Activated CD4-positive, alpha-beta T cell treated with anti-CD3 and anti-CD28 coated beads, Interleukin-2, amount 50 U/mL, for 24 hours (primary cell): ENCODE data around the gene RFC4.

Experiments used
- DNase-seq, 2 donors: peaks; one replicate each; pipeline ENCODE4 v3.0.0-alpha.2; 2020; ENCODE audit warnings: low read depth in 1 of 2, low spot score in 1 of 2

The RFC4 gene

GRCh38 chr3:186787642-186788481 is 18.4 kb downstream of the RFC4 start:
- no peak for DNase-seq

DNA sequence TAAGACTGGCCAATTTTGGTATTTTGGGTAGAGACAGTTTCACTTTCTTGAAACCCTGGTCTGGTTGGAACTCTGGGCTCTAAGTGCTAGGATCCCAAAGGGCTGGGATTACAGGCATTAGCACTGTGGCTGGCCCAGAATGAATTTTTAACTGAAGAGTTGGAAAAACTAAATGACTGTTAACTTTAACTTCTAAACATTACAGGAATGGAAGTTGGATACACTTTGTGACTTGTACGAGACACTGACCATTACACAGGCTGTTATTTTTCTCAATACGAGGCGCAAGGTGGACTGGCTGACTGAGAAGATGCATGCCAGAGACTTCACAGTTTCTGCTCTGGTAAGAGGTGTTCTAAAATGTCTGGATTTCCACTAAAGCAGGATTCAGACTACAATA is 19.4 kb downstream of the RFC4 start:
- DNase-seq: no peak

DNA sequence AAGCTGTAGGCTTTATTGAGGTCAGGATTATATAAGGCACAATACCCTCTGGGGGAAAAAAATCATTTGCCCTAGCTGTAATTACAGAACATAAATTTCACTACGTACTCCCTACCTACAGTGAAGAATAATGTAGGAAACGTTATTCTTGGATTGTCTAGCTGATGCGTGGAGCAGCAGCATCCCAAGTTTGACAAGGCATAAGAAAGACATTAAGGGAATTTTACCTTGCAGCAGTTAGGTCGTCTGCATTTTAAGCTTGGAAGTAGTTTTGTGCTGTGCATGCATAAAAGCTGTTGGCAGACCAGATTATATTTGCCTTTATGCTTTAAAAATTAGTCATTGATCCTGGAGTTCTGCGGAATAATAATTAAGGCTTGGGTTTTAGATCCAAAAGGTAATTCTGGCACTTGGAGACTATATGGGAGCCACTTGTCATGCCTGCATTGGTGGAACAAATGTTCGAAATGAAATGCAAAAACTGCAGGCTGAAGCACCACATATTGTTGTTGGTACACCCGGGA is 20.7 kb downstream of the RFC4 start:
- no peak for DNase-seq

DNA sequence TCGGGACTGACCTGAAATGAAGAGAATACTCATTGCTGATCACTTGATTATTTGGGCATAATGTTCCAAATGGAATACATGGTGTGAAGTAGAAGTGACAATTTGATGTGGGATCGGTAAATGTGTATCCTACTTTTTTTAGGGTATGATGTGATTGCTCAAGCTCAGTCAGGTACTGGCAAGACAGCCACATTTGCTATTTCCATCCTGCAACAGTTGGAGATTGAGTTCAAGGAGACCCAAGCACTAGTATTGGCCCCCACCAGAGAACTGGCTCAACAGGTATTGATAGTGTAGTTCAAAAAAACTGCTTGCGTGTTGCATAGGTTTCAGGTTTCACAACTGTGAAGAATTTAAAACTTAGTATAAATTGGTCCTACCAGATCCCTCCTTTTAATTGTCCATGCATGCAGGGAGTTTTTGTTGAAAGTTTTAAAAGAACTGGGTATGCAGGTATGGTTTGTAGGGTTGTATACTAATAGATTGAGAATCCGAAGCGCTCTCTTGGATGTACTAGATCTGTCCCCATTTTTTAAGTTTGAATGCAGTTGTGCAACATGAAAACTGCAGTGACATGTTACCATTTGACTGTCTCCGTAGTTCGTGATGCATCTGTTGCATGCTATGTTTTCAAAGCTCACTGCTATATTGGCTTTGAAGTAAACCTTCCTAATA is 21.3 kb downstream of the RFC4 start:
- DNase-seq: no peak

- peak in 1 of 2 donors; percentile 59 for DNase-seq
Measured at GRCh38 chr3:186783731-186784515, 22.4 kb downstream of the RFC4 start.

DNA sequence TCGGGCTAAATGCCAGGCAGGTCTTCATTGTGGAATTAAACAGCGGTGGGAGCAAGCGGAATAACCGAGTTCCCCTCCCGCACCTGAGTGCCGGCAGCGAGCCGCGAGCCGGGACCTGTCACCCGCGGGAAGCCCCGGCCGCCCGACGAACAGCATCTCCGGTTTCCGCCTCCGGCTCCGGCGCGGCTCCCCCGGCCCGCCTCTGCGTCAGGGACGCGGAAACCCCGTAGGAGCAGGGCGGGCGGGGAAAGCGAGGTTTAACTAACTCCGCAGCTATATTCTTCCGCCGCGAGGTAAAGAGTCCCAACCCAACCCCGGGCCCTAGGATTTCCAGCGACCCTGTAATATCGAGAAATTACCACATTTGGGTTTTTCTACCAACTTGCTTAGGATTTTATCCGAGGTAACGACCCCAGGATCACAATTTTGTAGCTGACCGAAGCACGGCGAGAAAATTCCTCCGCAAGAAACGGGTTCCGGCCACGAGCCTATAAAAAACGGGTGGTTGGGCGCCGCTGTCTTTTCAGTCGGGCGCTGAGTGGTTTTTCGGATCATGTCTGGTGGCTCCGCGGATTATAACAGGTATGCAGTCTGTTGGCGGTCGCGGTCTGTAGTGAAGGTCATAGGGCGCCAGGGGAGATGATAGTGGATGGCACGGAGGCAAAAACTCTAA is 23.1 kb downstream of the RFC4 start, which contains the start of gene EIF4A2:
TSS of gene EIF4A2 (plus strand) at position 520 of the 673 bp plus-strand sequence. CDS start at position 554, 34 bp downstream.
- peak; percentile 89 for DNase-seq

DNA sequence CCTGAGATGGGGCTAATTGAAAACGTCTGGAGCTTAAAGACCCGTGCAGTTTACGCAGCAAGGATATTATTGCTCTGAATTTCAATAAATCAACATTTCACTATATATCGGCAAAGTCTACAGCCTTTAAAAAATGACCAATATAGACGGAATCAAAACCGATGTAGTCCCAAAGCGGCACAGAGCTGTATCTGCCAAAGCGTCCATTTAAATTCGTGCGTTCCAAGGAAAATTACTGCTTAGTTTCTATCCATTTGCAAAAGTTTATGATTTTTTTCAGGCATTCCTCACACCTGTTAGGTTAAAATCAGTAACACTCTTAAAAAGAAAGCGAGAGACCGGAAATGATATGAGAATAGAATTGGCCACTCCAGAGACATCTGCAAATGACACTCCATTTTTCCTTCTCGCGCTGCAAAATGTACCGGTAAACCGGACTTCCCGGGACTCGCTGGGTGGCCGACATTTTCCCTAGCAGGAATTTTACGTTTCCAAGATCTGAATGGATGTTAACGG is 23.7 kb downstream of the RFC4 start:
- DNase-seq: no peak

DNA sequence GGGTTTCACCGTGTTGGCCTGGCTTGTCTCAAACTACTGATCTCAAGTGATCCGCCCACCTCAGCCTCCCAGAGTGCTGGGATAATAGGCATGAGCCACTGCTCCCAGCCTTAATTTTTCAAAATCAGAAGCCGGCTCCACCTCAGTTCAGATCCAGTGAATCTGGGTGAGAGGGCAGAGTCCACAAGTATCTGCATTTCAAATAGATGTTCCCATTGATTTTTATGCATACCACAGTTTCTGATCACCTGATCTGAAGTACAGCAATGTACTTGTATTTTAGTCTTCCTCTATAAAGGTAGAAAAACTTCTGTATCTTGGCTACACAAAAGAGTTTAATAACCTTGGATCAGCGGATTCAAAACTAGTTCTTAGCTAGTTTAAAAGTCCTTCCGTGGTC is 27.1 kb downstream of the RFC4 start:
- DNase-seq: no peak

DNA sequence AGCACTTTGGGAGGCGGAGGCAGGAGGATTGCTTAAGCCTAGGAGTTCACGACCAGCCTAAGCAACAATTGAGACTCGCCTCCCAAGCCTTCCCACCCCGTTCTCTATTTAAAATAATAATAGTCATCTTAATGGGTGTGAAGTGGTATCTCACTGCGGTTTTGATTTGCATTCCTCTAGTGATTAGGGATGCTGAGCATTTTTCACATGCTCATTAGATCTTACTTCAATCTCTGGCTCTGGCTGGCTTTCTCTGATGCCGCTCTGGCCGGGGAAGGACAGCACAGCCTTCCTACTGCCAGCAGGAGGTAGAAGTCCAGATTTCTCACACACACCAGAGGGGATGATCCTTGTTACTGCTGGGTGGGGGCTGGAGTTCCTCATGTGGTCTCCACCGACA is 30.3 kb downstream of the RFC4 start:
- no peak for DNase-seq

DNA sequence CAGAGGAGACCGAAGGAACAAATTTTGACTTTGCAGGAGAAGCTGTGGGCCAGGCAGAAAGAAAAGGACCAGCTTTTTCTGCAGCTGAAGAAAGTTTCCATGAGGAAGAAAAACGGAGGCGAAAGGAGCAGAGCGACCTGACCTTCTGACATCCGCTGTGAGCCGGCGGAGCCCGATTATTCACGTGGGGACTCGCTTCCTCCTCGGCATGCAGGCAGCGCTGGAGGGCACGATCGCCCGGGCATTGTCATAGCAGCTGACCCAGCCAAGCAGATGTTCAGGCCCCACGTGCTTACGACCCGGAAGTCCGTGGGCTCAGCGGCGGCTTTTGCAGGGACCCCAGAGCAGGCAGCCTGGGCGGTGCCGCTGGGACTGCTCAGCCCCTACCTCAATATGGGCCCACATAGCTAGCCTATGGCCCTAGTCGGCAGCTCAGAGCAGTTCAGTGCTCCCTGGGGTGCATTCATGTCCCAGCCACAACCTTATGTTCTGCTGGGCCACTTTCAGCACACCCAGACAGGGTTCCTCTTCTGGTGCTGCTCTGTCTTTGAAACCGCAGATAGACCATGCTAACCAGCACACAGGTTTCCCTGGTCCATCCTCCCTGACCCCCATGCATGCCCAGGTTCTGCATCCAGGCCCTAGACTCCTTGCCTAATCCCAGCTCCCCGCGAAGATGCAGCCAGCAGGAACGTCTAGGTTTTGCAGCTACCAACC is 33.4 kb downstream of the RFC4 start:
- DNase-seq: peak in 1 of 2 donors; percentile 43

DNA sequence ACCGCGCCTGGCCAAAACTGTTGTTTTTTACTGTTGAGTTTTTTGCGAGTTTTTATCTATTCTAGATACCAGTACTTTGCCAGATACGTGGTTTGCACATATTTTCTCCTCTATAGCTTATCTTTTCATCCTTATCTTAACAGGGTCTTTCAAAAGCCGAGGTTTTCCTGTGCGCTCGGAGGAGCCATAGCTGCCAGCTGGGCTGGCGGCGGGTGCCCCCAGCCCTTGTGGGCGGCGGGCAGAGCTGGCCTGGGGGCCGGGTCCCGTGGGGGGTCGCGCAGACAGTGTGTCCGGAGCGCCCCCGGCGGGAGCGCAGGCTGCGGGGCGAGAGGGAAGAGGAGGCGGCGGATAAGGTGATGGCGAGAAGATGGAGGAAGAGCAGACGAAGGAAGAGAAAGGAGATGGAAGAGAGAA is 34.0 kb downstream of the RFC4 start:
- no peak for DNase-seq

DNA sequence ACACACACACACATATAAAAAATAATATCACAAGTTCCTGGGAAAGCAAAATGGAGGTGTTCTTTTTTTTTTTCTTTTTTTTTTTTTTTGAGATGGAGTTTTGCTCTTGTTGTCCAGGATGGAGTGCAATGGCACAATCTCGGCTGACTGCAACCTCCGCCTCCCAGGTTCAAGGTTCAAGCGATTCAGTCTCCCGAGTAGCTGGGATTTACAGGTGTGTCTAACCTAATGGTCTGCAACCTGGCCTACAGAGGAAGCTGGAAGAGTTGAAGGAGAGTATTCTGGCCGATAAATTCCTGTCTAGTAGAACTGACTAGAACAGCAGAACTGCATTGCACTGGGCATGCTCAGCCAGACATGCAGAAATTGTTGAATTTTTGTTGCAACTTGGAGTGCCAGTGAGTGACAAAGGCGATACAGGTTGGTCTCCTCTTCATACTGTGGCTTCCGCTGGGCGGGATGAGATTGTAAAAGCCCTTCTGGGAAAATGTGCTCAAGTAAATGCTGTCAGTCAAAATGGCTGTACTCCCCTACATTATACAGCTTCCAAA is 45.3 kb downstream of the RFC4 start:
- no peak for DNase-seq

DNA sequence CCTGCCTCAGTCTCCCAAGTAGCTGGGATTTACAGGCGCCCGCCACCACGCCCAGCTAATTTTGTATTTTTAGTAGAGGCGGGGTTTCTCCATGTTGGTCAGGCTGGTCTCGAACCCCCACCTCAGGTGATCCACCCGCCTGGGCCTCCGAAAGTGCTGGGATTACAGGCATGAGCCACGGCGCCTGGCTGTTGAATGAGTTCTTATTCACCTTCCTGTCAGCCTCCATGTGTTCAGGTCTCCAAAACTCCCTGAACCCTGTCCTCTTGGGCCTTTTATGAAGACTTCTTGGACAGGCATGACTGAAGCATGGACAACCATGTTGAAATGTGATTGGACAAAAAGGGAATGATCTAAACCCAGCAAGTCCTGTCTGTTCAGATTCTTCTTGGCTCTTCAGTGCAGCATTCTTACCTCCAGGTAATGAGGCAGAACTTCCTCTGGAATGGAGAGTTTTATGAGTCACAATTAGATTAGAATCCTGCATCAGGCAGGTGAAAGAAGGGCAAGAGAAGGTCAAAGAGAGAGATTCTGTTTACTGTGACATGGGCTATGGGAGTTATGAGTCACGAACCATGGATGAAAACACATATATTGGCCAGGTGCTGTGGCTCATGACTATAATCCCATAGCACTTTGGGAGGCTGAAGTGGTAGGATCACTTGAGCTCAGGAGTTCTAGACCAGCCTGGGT is 46.0 kb downstream of the RFC4 start:
- no peak for DNase-seq

GRCh38 chr3:186759231-186759930 is 46.9 kb downstream of the RFC4 start:
- no peak for DNase-seq

DNA sequence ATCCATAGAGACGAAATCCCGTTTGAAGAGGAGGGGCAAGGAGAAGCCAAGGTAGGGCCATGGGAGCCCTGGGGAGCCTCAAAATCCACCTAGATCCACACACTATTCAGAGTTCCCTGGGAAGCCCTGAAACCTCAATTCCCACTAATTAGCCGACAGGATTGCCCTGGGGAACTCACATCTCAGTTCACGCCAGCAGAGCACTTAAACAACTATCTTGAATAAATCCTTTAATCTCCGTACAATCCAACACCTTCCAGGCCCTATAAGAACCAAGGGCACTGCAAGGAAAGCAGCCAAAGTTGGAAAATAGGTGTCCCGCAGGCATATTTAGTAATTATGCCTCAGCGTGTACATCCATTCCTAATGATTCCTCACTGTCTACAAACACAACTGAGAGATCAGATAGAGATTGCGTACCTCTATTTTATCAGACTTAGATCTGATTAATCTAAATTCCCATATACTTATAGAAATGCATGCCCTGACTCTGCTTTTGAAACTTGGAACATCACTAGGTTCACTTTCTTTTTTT is 48.5 kb downstream of the RFC4 start:
- no peak for DNase-seq

GRCh38 chr3:186757214-186757613 is 49.1 kb downstream of the RFC4 start:
- DNase-seq: no peak

GRCh38 chr3:186754871-186755270 is 51.4 kb downstream of the RFC4 start:
- no peak for DNase-seq

GRCh38 chr3:186754006-186754405 is 52.3 kb downstream of the RFC4 start:
- DNase-seq: no peak
